GM12878 (cell line): ENCODE measurements around the gene PILRB.

Experiments
- CTCF ChIP-seq, 3 experiments: IDR thresholded peaks in 2 of 3; conservative IDR thresholded peaks in 1 of 3; 2 replicates each; pipeline ENCODE4 v1.5.1; 2011; ENCODE audit warnings: low read depth in 3 of 3, low read length in 3 of 3, mild to moderate bottlenecking in 3 of 3, control low read depth in 2 of 3, moderate library complexity in 2 of 3, inconsistent platforms in 1 of 3, mixed read lengths in 1 of 3; ENCODE audit not compliant: control insufficient read depth in 2 of 3, insufficient read depth in 1 of 3; ENCODE audit errors: extremely low read depth in 1 of 3
- GABPA ChIP-seq: IDR thresholded peaks from 2 replicates; pipeline ENCODE4 v1.6.1; 2014; ENCODE audit warnings: antibody characterized with exemption, low read depth, mild to moderate bottlenecking, inconsistent platforms
- MEF2A ChIP-seq: IDR thresholded peaks from 2 replicates; pipeline ENCODE4 v1.6.1; 2011; ENCODE audit warnings: low read depth, mild to moderate bottlenecking, low read length, moderate library complexity; ENCODE audit not compliant: insufficient read depth
- NR2C1 ChIP-seq: fragments of 450-650 bp; IDR thresholded peaks from 2 replicates; pipeline ENCODE4 v1.6.1; 2017; ENCODE audit warnings: antibody characterized with exemption, mild to moderate bottlenecking, moderate library complexity
- TCF12 ChIP-seq: IDR thresholded peaks from 2 replicates; pipeline ENCODE4 v1.6.1; 2011; ENCODE audit warnings: low read depth, mild to moderate bottlenecking, low read length

- no peak for TF ChIP-seq GABPA
- no peak for TF ChIP-seq NR2C1
- no peak for TF ChIP-seq TCF12
- TF ChIP-seq MEF2A: no peak
- TF ChIP-seq CTCF (IDR thresholded peaks at IDR 0.05 in 2 of 3, conservative IDR thresholded peaks at IDR 0.05 in 1 of 3; ENCODE audit: control insufficient read depth in 2 of 3, extremely low read depth in 1 of 3, insufficient read depth in 1 of 3, low read depth in 3 of 3, low read length in 3 of 3): no peak
Observed at GRCh38 chr7:100351657-100352058, 6.3 kb upstream of the PILRB start.
